Loucy (cell line): ENCODE measurements around the gene SMCHD1.

Source experiments
- EZH2phosphoT487 ChIP-seq: fragments of 200-600 bp; IDR thresholded peaks from 2 replicates; pipeline ENCODE4 v1.6.1; 2018; ENCODE audit warnings: antibody characterized with exemption, mild to moderate bottlenecking, moderate library complexity, borderline replicate concordance
- TF ChIP-seq, protein P1 (sequence below): fragments of 200-600 bp; sonication (generic); conservative IDR thresholded peaks from 2 replicates; pipeline ENCODE4 v1.5.1; 2014; ENCODE audit warnings: mild to moderate bottlenecking, antibody characterized with exemption, low read length

DNA sequence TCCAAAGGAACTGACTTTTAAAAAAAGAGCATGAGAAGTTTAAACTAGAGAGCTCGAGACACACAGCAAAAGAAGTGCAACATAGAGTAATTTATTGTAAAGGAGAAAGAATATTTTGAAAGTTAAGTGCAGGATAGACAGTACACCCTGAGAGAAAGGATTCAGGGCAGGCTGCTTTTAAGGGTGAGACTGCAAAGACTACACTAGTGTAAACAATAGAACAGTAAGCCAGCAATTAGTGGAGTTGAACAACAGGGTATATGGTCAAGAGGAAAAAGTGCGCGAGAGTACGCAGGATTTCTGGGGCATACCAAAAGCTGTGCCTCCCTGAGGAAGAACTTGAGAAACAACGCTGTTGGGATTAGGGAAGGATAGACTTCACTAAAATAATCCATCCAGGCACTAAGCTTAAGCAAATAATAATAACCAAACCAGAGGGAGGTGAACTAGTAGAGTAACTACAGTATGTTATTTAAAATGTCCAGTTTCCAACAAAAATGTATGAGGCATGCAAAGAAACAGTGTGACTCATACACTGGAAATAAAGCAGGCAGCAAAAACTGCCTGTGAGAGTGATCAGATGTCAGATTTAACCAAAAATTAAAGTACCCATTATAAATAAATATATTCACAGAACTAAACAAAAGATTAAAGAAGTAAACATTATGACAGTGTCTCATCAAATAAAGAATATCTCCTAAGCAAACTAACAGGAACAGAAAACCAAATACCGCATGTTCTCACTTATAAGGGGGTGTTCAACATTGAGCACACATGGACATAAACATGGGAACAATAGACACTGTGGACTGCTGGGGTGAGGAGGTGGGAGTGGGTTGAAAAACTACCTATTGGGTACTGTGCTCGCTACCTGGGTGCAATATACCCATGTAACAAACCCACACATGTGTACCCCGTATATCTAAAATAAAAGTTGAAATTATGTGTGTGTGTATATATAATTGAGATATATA, 150.7 kb downstream of the SMCHD1 start:
- no peak for TF ChIP-seq EZH2phosphoT487
- TF ChIP-seq, protein P1, sequence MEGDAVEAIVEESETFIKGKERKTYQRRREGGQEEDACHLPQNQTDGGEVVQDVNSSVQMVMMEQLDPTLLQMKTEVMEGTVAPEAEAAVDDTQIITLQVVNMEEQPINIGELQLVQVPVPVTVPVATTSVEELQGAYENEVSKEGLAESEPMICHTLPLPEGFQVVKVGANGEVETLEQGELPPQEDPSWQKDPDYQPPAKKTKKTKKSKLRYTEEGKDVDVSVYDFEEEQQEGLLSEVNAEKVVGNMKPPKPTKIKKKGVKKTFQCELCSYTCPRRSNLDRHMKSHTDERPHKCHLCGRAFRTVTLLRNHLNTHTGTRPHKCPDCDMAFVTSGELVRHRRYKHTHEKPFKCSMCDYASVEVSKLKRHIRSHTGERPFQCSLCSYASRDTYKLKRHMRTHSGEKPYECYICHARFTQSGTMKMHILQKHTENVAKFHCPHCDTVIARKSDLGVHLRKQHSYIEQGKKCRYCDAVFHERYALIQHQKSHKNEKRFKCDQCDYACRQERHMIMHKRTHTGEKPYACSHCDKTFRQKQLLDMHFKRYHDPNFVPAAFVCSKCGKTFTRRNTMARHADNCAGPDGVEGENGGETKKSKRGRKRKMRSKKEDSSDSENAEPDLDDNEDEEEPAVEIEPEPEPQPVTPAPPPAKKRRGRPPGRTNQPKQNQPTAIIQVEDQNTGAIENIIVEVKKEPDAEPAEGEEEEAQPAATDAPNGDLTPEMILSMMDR = no peak
